Breast epithelium (tissue), 3 donors: Measurements from ENCODE around the gene NCSTN.

Experiments used
- POLR2AphosphoS5 ChIP-seq, 3 donors: sonication (generic); formaldehyde crosslinking; IDR thresholded peaks; one replicate each; pipeline ENCODE4 v1.6.1; 2017; ENCODE audit warnings: antibody characterized with exemption in 3 of 3
- TF ChIP-seq, protein P1 (sequence below), 3 donors: fragments of 450-650 bp; IDR thresholded peaks; one replicate each; pipeline ENCODE4 v1.5.1; 2016 to 2017; ENCODE audit warnings: antibody characterized with exemption in 3 of 3, mild to moderate bottlenecking in 3 of 3, moderate library complexity in 3 of 3

GRCh38 chr1:160357286-160358002 is 14.3 kb downstream of the NCSTN start:
- TF ChIP-seq, protein P1, sequence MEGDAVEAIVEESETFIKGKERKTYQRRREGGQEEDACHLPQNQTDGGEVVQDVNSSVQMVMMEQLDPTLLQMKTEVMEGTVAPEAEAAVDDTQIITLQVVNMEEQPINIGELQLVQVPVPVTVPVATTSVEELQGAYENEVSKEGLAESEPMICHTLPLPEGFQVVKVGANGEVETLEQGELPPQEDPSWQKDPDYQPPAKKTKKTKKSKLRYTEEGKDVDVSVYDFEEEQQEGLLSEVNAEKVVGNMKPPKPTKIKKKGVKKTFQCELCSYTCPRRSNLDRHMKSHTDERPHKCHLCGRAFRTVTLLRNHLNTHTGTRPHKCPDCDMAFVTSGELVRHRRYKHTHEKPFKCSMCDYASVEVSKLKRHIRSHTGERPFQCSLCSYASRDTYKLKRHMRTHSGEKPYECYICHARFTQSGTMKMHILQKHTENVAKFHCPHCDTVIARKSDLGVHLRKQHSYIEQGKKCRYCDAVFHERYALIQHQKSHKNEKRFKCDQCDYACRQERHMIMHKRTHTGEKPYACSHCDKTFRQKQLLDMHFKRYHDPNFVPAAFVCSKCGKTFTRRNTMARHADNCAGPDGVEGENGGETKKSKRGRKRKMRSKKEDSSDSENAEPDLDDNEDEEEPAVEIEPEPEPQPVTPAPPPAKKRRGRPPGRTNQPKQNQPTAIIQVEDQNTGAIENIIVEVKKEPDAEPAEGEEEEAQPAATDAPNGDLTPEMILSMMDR (IDR thresholded peaks at IDR 0.05), result no peak
- TF ChIP-seq POLR2AphosphoS5 (IDR thresholded peaks at IDR 0.05), result no peak
